ENCODE results near the gene PSTPIP1. TPM values are rescaled to one million over a fixed set of nuclear protein-coding genes. Genes with fewer than 3 reads are reported as not detected.

PSTPIP1 gene
- total RNA-seq, 6 donors from 2014 or later: 7.0 to 69.1 (median 20.2) TPM

DNA sequence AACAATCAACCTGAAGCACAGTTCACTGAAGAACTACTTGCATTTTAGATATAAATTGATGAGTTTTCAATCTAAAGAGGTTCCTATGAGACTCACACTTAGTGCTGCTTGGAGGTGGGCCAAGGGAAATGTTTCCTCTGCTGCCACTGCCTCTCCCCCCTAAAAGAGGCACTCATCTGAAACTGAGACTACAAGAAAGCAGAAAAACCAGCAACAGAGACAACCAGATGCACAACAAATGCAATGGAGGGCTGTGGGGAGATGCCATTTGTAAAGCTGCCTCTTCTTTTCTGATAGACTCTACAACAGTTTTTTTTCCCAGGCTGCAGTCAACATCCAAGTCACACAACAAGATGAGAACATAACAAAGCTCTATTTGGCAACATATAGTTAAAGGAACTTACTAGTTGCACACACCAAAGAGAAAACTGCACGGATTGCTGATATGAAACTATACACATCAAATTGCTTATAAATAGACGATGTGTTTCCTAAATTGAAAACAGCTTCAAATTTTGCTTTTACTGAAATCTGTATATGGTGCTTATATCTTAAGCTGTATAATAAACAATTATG is 64.9 kb downstream of the PSTPIP1 start:
- Histone ChIP-seq H3K4me3 (no peak overlapping the region), H3K27me3 (no peaks in the 10 kb centered on the region), H3K27ac (no peak overlapping the region), H3K4me1 (peaks cover 33 to 59% (median 49%) of the 10 kb centered on the region in 4 donors), H3K9me3 (no peaks in the 10 kb centered on the region), H3K36me3 (no peaks in the 10 kb centered on the region)
- 21 to 23% methylated on average over 2 of the region's 2 CpGs for WGBS, 2 donors
- TF ChIP-seq, protein P1, sequence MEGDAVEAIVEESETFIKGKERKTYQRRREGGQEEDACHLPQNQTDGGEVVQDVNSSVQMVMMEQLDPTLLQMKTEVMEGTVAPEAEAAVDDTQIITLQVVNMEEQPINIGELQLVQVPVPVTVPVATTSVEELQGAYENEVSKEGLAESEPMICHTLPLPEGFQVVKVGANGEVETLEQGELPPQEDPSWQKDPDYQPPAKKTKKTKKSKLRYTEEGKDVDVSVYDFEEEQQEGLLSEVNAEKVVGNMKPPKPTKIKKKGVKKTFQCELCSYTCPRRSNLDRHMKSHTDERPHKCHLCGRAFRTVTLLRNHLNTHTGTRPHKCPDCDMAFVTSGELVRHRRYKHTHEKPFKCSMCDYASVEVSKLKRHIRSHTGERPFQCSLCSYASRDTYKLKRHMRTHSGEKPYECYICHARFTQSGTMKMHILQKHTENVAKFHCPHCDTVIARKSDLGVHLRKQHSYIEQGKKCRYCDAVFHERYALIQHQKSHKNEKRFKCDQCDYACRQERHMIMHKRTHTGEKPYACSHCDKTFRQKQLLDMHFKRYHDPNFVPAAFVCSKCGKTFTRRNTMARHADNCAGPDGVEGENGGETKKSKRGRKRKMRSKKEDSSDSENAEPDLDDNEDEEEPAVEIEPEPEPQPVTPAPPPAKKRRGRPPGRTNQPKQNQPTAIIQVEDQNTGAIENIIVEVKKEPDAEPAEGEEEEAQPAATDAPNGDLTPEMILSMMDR (IDR thresholded peaks at IDR 0.05): no peak
- no peak for TF ChIP-seq POLR2AphosphoS5 (IDR thresholded peaks at IDR 0.05)
- ATAC-seq (ENCODE audit: low FRiP score in 2 of 2) (peak in 1 of 2 donors; percentile 12), DNase-seq (no peak)

DNA sequence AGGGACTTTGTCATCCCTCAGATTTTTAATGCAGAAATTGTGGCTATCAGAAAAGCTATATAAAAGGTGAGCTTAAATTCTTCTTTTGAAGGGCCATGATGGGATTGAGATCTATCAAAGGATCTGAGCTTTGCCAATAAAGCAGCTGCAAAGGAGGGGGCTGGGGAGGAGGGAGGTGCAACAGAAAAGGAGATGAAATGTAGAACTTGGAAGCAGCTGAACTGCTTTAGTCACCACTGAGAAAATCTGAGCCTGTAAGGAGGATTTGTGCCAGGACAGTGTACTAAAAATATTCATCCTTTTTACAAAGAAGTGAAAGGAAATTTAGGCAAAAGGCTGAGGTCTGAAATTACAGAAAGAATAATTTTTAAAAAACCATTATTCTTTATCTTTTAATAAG is 65.6 kb downstream of the PSTPIP1 start:
- Histone ChIP-seq H3K4me3 (no peak overlapping the region), H3K36me3 (no peaks in the 10 kb centered on the region), H3K27me3 (no peaks in the 10 kb centered on the region), H3K9me3 (no peaks in the 10 kb centered on the region), H3K27ac (peak overlapping the region in 1 of 4 donors; percentile 48), H3K4me1 (peaks cover 34 to 59% (median 52%) of the 10 kb centered on the region in 4 donors)
- TF ChIP-seq POLR2A (IDR thresholded peaks at IDR 0.05) (no peak), POLR2AphosphoS5 (IDR thresholded peaks at IDR 0.05) (no peak), EP300 (IDR thresholded peaks at IDR 0.05) (no peak)
- TF ChIP-seq, protein P1 (IDR thresholded peaks at IDR 0.05): no peak
- ATAC-seq (ENCODE audit: low FRiP score in 2 of 2) (peak in 1 of 2 donors; percentile 76), DNase-seq (no peak)

DNA sequence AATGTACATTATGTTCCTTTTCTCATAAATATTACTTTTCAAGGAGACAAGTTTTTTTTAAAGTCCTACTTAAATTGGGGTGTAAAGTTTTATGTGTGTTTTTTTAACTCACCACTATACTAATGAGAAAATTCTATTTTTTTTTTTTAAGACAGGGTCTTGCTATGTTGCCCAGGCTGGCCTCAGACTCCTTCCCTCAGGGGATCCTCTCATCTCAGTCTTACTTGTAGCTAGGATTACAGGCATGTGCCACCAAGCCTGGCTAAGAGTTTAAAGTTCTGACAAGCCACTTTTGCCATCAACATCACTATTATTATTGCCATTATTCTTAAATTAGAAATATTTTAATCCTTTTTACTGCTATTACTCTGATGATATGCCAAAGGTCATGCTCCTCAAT is 68.3 kb downstream of the PSTPIP1 start:
- ATAC-seq (ENCODE audit: low FRiP score in 2 of 2) (no peak), DNase-seq (no peak)
- Histone ChIP-seq H3K9me3 (no peaks in the 10 kb centered on the region), H3K36me3 (no peaks in the 10 kb centered on the region), H3K27me3 (no peaks in the 10 kb centered on the region), H3K27ac (no peak overlapping the region), H3K4me1 (peaks cover 43 to 70% (median 65%) of the 10 kb centered on the region in 4 donors), H3K4me3 (no peak overlapping the region)
- TF ChIP-seq POLR2AphosphoS5 (IDR thresholded peaks at IDR 0.05) (no peak), POLR2A (IDR thresholded peaks at IDR 0.05) (no peak), EP300 (IDR thresholded peaks at IDR 0.05) (no peak)
- TF ChIP-seq, protein P1 (IDR thresholded peaks at IDR 0.05): no peak

DNA sequence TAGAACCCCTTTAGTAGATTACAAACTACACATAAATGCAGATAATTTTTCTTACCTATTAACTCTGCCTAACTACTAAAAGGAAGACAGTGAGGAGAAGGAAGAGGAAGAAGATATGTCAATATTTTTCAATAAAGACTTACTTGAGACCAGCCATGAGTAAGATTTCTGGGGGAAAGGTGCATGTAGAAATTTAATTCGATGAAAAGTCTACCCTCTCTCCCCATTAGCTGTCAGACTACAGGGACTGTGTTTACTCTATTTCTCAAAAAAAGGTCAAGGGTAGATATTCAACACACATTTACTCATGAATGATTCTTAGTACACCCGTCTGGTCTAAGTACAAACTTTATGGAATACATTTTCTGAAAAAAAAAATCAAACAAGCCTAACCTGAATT is 69.1 kb downstream of the PSTPIP1 start:
- peak overlapping the region in 1 of 4 donors; percentile 16 for H3K27ac ChIP-seq
- peaks cover 51 to 78% (median 71%) of the 10 kb centered on the region in 4 donors for H3K4me1 ChIP-seq
- ATAC-seq (ENCODE audit: low FRiP score in 2 of 2) (no peak), DNase-seq (no peak)
- H3K27me3 ChIP-seq: no peaks in the 10 kb centered on the region
- no peaks in the 10 kb centered on the region for H3K9me3 ChIP-seq
- no peak overlapping the region for H3K4me3 ChIP-seq
- TF ChIP-seq EP300 (IDR thresholded peaks at IDR 0.05) (no peak), POLR2A (IDR thresholded peaks at IDR 0.05) (no peak), POLR2AphosphoS5 (IDR thresholded peaks at IDR 0.05) (no peak)
- TF ChIP-seq, protein P1 (IDR thresholded peaks at IDR 0.05): no peak
- H3K36me3 ChIP-seq: no peaks in the 10 kb centered on the region
- WGBS, 2 donors: 41 to 54% methylated on average over 2 of the region's 2 CpGs
